Activated CD8-positive, alpha-beta T cell treated with anti-CD3 and anti-CD28 coated beads for 36 hours (primary cell): ENCODE measurements around the gene MYLK. TPM values are rescaled to one million over a fixed set of nuclear protein-coding genes. Genes with fewer than 3 reads are reported as not detected.

Experiments used
- ATAC-seq: fragments of 200-7000 bp; cut with Tn5 transposase; one replicate; pipeline ENCODE4 v1.10.0; 2021; ENCODE audit warnings: mild to moderate bottlenecking, moderate library complexity
- CTCF ChIA-PET: fragments of 350-600 bp; sonication (Branson Sonifier 250); formaldehyde crosslinking; loops from one replicate; lab custom pipeline; 2021; ENCODE audit warnings: antibody characterized with exemption; lab: Charles Lee
- POLR2A ChIA-PET: fragments of 350-600 bp; sonication (Branson Sonifier 250); formaldehyde crosslinking; loops from one replicate; lab custom pipeline; 2021; ENCODE audit warnings: antibody characterized with exemption; lab: Charles Lee
- DNase-seq: peaks from one replicate; pipeline ENCODE4 v3.0.0-alpha.2; 2020
- H3K27ac Mint-ChIP-seq: one replicate; pipeline ENCODE4 v1.8.0; 2021; ENCODE audit warnings: mild to moderate bottlenecking, mixed read lengths
- H3K27me3 Mint-ChIP-seq: one replicate; pipeline ENCODE4 v1.8.0; 2021; ENCODE audit warnings: mixed read lengths
- H3K36me3 Mint-ChIP-seq: one replicate; pipeline ENCODE4 v1.8.0; 2021; ENCODE audit warnings: low read depth, mixed read lengths
- H3K4me1 Mint-ChIP-seq: one replicate; pipeline ENCODE4 v1.8.0; 2021; ENCODE audit warnings: low read depth, mixed read lengths
- H3K4me3 Mint-ChIP-seq: one replicate; pipeline ENCODE4 v1.8.0; 2021; ENCODE audit warnings: mild to moderate bottlenecking, moderate library complexity, mixed read lengths
- H3K9me3 Mint-ChIP-seq: one replicate; pipeline ENCODE4 v1.8.0; 2021; ENCODE audit warnings: mixed read lengths
- CTCF ChIP-seq: fragments of 200-600 bp; IDR thresholded peaks from one replicate; pipeline ENCODE4 v1.8.0; 2022; ENCODE audit warnings: antibody characterized with exemption, mild to moderate bottlenecking
- intact Hi-C: fragments of 100-400 bp; cut with micrococcal nuclease; formaldehyde crosslinking; loops from one replicate; pipeline ENCODE4 v1.10.0; 2022
- total RNA-seq, 2 experiments: library from RNA; stranded (reverse); gene quantifications; one replicate each; pipeline ENCODE4 v1.2.3, GENCODE V29; 2021

Gene MYLK
- total RNA-seq, 2 experiments from 2014 or later, result 0.34 TPM; not detected in 1

DNA sequence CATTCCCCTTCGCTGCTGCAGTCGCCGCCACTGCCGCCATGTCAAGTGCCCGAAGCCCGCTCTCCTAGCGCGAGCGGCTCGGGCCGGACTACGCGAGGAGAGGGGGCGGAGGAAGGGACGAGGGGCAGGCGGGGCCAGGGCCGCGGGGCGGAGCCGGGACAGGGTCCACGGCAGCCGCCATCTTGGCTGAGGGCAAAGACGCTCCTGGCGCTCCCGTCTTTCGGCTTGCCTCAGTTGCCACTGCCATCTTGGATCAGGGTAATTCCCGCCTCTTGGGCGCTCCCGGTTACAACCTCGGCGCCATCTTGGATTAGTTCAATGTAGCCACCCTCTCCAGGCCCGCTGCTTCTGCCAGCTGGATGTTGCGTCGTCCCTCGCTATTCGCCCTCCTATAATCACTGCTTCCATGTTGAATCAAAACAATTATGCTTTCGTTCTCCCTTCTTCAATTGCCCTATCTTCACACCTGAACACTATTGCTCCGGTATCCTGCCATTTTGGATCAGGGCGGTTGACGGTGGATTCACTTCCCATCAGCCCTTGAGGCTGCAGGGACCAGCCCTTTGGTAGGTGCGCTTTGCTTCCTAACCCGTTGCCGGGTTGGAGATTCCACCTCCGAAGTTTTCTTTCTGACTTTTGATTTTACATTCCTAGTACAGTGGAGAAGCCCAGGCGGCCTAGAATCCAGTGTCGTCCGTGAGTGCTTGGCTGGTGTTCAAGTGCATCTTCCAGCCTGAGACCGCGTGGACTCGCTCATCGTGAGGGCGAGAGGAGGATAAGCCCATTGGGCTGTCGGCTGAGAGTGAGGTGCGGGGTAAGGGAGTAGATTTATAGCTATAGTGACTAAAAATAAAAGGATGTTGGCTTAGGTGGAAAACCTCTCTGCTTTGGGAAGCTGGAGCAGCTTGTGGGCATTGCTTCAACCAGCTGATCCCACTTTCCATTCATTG, 298.9 kb downstream of the MYLK start, which contains the start of gene HACD2:
HACD2 (minus strand) TSS at position 66 of the 950 bp plus-strand sequence; CDS start at position 40, 26 bp downstream.
- DNase-seq, result peak; percentile 96
- POLR2A ChIA-PET, result interaction anchor here (0.6 to 1.8 kb wide), 6 partner anchors 9 to 41 kb away, joined by 3 to 13 read pairs (median 4); no protein-coding TSS in a partner anchor
- Mint-ChIP-seq H3K4me1 (peaks cover 26% of the 10 kb centered on the region), H3K4me3 (no peak within 1 kb of the TSS), H3K27me3 (no peaks in the 10 kb centered on the region), H3K27ac (peak within 1 kb of the TSS; percentile 80), H3K36me3 (peaks cover 33% of the 10 kb centered on the region), H3K9me3 (peaks cover 8% of the 10 kb centered on the region)
- intact Hi-C loops, result no loop called here
- TF ChIP-seq CTCF, result no peak
- ATAC-seq, result peak; percentile 93
- CTCF ChIA-PET, result interaction anchor here (0.6 to 2.1 kb wide), 3 partner anchors 9 to 26 kb away, joined by 3 to 4 read pairs (median 3); no protein-coding TSS in a partner anchor

DNA sequence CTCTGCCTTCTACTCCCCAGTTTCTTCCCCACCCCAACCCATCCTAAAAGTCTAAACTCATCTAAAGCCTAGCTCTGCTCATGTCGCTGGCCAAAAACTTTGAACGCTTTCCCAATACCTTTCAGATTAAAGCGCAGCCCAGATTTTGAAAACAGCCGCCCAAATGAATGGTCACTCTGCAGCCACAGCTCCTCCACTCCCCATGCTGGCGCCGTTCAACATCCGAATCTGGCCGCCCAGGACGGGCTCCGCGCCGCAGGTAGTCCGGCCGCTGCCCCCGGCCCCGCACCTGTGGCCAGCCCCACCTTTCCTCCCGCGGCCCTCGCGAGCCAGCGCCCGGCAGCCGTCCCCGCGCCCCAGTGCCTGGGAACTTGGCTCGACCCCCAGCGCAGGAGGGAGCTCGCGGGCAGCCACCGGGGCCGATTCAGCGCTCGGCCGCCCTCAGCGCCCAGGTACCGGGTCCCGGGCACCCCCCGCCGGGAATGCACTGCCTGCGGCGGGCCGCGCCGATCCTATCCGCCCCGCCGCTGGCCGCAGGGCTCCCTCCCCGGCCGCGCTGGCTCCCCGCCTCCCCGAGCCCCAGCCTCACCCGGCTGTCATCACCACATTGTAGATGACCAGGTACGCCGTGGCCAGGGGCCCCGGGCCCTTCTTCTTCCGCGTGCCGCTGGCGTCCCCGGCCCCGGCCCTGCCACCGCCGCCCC, 299.7 kb downstream of the MYLK start:
- POLR2A ChIA-PET, result interaction anchor here (1.3 to 1.8 kb wide), 2 partner anchors 8 to 12 kb away, joined by 6 to 13 read pairs; no protein-coding TSS in a partner anchor
- Mint-ChIP-seq H3K36me3 (peaks cover 29% of the 10 kb centered on the region), H3K9me3 (no peaks in the 10 kb centered on the region), H3K27me3 (no peaks in the 10 kb centered on the region), H3K27ac (peak overlapping the region; percentile 80), H3K4me1 (peaks cover 26% of the 10 kb centered on the region), H3K4me3 (no peak overlapping the region)
- TF ChIP-seq CTCF, result no peak
- DNase-seq (peak; percentile 43), ATAC-seq (no peak)
- intact Hi-C loops, result no loop called here
- CTCF ChIA-PET, result interaction anchor here (0.7 to 2.1 kb wide), 5 partner anchors 13 to 32 kb away, joined by 3 to 5 read pairs (median 3); no protein-coding TSS in a partner anchor

- POLR2A ChIA-PET, result interaction anchor here (1.3 kb wide), 1 partner anchor 11 kb away, joined by 6 read pairs; no protein-coding TSS in a partner anchor
- H3K4me1 Mint-ChIP-seq, result peaks cover 24% of the 10 kb centered on the region
- no peak for TF ChIP-seq CTCF
- intact Hi-C loops, result no loop called here
- CTCF ChIA-PET, result interaction anchor here (0.7 to 2.1 kb wide), 6 partner anchors 12 to 140 kb away, joined by 3 to 5 read pairs (median 4); no protein-coding TSS in a partner anchor
- H3K27ac Mint-ChIP-seq, result no peak overlapping the region
- ATAC-seq, result no peak
- no peaks in the 10 kb centered on the region for H3K27me3 Mint-ChIP-seq
- H3K36me3 Mint-ChIP-seq, result peaks cover 22% of the 10 kb centered on the region
- DNase-seq, result no peak
- H3K4me3 Mint-ChIP-seq, result no peak overlapping the region
- no peaks in the 10 kb centered on the region for H3K9me3 Mint-ChIP-seq
These were observed 300.6 kb downstream of the MYLK start for GRCh38 chr3:123583561-123583960.

- H3K9me3 Mint-ChIP-seq, result no peaks in the 10 kb centered on the region
- no peak overlapping the region for H3K4me3 Mint-ChIP-seq
- peaks cover 18% of the 10 kb centered on the region for H3K36me3 Mint-ChIP-seq
- H3K4me1 Mint-ChIP-seq, result peaks cover 23% of the 10 kb centered on the region
- no peak for TF ChIP-seq CTCF
- DNase-seq (no peak), ATAC-seq (no peak)
- CTCF ChIA-PET, result interaction anchor here (0.6 to 1.5 kb wide), 3 partner anchors 23 to 97 kb away, joined by 3 to 8 read pairs (median 3); no protein-coding TSS in a partner anchor
- POLR2A ChIA-PET, result no interaction called here
- intact Hi-C loops, result no loop called here
- H3K27me3 Mint-ChIP-seq, result no peaks in the 10 kb centered on the region
- no peak overlapping the region for H3K27ac Mint-ChIP-seq
These were observed 301.8 kb downstream of the MYLK start for GRCh38 chr3:123582315-123582714.
